ENCODE data around the gene RPTOR. TPM values are rescaled to one million over a fixed set of nuclear protein-coding genes. Genes with fewer than 3 reads are reported as not detected.
A peak's percentile ranks its signal among the peaks of the same experiment; 100 is the strongest.

The RPTOR gene
- polyA plus RNA-seq, 1 donor (not counting 4 experiments of a cell fraction or from before 2014, with no cell fraction given) = 4.0 TPM

DNA sequence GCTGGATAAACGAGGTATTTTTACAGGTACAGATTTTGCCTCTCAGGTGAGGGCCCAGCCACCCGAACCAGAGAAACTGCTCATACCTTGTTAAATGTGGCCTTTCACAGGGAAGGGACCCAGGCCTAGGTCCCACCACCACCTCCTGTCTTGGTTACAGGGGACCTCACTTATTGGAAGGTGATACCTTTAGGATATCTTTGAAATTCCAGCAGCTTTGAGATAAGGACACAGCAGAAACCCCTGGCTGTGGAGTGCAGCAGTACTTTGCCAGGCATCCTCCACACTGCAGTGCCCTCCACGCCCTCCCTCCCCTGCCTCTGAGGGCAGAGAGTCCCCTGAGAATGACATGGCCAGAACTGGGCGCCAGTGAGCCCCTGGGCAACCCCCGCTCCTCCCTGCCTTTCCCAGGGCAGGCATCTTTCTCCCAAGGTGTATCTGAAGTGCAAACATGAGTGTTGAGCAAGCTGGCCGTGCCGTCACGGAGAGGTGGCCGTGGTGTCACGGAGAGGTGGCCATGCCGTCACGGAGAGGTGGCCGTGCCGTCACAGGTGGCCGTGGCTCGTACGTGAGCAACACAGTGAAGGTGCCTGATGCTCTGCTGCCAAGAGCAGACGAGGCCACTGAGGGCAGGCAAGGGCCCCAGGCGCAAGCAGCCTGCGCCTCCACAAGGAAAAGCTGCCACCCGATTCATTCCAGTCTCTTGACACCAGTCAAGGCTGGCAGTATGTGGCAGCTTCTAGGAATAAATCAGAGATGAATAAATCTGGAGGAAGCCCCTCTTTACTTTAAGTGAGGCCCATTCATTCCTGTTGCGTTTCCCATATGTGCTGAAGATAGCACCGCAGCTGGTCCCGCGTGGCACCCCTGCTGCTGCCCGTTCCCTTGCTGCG is 312.5 kb downstream of the RPTOR start:
- Histone ChIP-seq H3K9ac (ENCODE audit: control insufficient read depth, extremely low read depth, insufficient read depth, low read length) (peak overlapping the region; percentile 91), H2AFZ (ENCODE audit: control insufficient read depth, low read length) (no peak overlapping the region)
- FAIRE-seq = no peak

DNA sequence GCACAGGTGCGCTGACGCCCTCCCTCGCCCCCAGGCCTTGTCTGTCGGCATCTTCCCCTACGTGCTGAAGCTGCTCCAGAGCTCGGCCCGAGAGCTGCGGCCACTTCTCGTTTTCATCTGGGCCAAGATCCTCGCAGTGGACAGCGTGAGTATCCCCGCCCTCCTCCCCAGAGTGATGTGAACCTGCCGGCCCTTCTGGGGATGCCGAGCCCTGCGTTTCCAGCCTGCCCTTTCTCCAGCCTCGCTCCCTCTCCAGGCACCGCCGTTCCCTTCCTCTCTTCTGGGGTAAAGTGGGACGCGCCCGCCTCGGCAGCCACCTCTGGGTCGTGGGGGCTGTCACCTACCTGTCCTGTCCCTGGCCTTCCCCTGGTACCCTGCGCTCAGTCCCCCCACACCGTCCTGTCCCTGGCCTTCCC is 313.1 kb downstream of the RPTOR start:
- H2AFZ ChIP-seq (ENCODE audit: control insufficient read depth, low read length) = no peak overlapping the region
- H3K9ac ChIP-seq (ENCODE audit: control insufficient read depth, extremely low read depth, insufficient read depth, low read length) = peak overlapping the region; percentile 91
- no peaks in the 10 kb centered on the region for H3K9me1 ChIP-seq (ENCODE audit: control insufficient read depth, extremely low read depth, insufficient read depth, low read length)
- dilution Hi-C loops (cut with MboI; ENCODE audit: extremely low pct_ligation_motif_present, low sequenced_read_pairs) = no loop called here
- H3K27me3 ChIP-seq (ENCODE audit: control insufficient read depth, extremely low read depth, insufficient read depth, low read length) = no peaks in the 10 kb centered on the region
- peak overlapping the region; percentile 99 for H3K27ac ChIP-seq (ENCODE audit: control insufficient read depth, insufficient read depth, low read length)
- no peaks in the 10 kb centered on the region for H3K9me3 ChIP-seq (ENCODE audit: control insufficient read depth, low read depth, low read length)
- no peaks in the 10 kb centered on the region for H3K79me2 ChIP-seq (ENCODE audit: control insufficient read depth, insufficient read depth, low read length)
- H3K4me1 ChIP-seq (ENCODE audit: control insufficient read depth, extremely low read depth, insufficient read depth, low read length) = peaks cover 55% of the 10 kb centered on the region
- H3K4me2 ChIP-seq (ENCODE audit: control insufficient read depth, extremely low read depth, insufficient read depth, low read depth, low read length) = no peak overlapping the region
- no peak for DNase-seq (ENCODE audit: low read depth, low spot score)
- no peak for TF ChIP-seq EZH2 (IDR thresholded peaks at IDR 0.05; ENCODE audit: low read length)
- TF ChIP-seq, protein P1, sequence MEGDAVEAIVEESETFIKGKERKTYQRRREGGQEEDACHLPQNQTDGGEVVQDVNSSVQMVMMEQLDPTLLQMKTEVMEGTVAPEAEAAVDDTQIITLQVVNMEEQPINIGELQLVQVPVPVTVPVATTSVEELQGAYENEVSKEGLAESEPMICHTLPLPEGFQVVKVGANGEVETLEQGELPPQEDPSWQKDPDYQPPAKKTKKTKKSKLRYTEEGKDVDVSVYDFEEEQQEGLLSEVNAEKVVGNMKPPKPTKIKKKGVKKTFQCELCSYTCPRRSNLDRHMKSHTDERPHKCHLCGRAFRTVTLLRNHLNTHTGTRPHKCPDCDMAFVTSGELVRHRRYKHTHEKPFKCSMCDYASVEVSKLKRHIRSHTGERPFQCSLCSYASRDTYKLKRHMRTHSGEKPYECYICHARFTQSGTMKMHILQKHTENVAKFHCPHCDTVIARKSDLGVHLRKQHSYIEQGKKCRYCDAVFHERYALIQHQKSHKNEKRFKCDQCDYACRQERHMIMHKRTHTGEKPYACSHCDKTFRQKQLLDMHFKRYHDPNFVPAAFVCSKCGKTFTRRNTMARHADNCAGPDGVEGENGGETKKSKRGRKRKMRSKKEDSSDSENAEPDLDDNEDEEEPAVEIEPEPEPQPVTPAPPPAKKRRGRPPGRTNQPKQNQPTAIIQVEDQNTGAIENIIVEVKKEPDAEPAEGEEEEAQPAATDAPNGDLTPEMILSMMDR (optimal IDR thresholded peaks at IDR 0.05 in 1 of 3, IDR thresholded peaks at IDR 0.05 in 1 of 3, conservative IDR thresholded peaks at IDR 0.05 in 1 of 3; ENCODE audit: extremely low read depth in 1 of 3, insufficient read depth in 2 of 3, low read length in 3 of 3) = no peak
- FAIRE-seq = no peak
- H3K4me3 ChIP-seq (ENCODE audit: control insufficient read depth in 2 of 3, extremely low read depth in 1 of 3, insufficient read depth in 2 of 3, low read depth in 1 of 3, low read length in 3 of 3) = no peak overlapping the region
- H3K36me3 ChIP-seq (ENCODE audit: control insufficient read depth in 2 of 2, extremely low read depth in 1 of 2, insufficient read depth in 2 of 2, low read length in 2 of 2) = peaks cover 1 to 17% of the 10 kb centered on the region in 2 experiments
- H4K20me1 ChIP-seq (ENCODE audit: control insufficient read depth, extremely low read depth, insufficient read depth, low read length) = no peaks in the 10 kb centered on the region

More for the DNA sequence above, 312.5 kb downstream of the RPTOR start:
- H3K27ac ChIP-seq (ENCODE audit: control insufficient read depth, insufficient read depth, low read length) = peak overlapping the region; percentile 99
- TF ChIP-seq, protein P1 (optimal IDR thresholded peaks at IDR 0.05 in 1 of 3, IDR thresholded peaks at IDR 0.05 in 1 of 3, conservative IDR thresholded peaks at IDR 0.05 in 1 of 3; ENCODE audit: extremely low read depth in 1 of 3, insufficient read depth in 2 of 3, low read length in 3 of 3) = no peak
- TF ChIP-seq EZH2 (IDR thresholded peaks at IDR 0.05; ENCODE audit: low read length) = no peak
- DNase-seq (ENCODE audit: low read depth, low spot score) = no peak
- H3K4me1 ChIP-seq (ENCODE audit: control insufficient read depth, extremely low read depth, insufficient read depth, low read length) = peaks cover 51% of the 10 kb centered on the region
- no peaks in the 10 kb centered on the region for H3K9me1 ChIP-seq (ENCODE audit: control insufficient read depth, extremely low read depth, insufficient read depth, low read length)
- no peaks in the 10 kb centered on the region for H4K20me1 ChIP-seq (ENCODE audit: control insufficient read depth, extremely low read depth, insufficient read depth, low read length)
- H3K79me2 ChIP-seq (ENCODE audit: control insufficient read depth, insufficient read depth, low read length) = no peaks in the 10 kb centered on the region
- H3K4me2 ChIP-seq (ENCODE audit: control insufficient read depth, extremely low read depth, insufficient read depth, low read depth, low read length) = peak overlapping the region; percentile 70
- dilution Hi-C loops (cut with MboI; ENCODE audit: extremely low pct_ligation_motif_present, low sequenced_read_pairs) = no loop called here
- no peaks in the 10 kb centered on the region for H3K9me3 ChIP-seq (ENCODE audit: control insufficient read depth, low read depth, low read length)
- no peaks in the 10 kb centered on the region for H3K27me3 ChIP-seq (ENCODE audit: control insufficient read depth, extremely low read depth, insufficient read depth, low read length)
- H3K4me3 ChIP-seq (ENCODE audit: control insufficient read depth in 2 of 3, extremely low read depth in 1 of 3, insufficient read depth in 2 of 3, low read depth in 1 of 3, low read length in 3 of 3) = no peak overlapping the region
- H3K36me3 ChIP-seq (ENCODE audit: control insufficient read depth in 2 of 2, extremely low read depth in 1 of 2, insufficient read depth in 2 of 2, low read length in 2 of 2) = peaks cover 1 to 17% of the 10 kb centered on the region in 2 experiments

Data from keratinocyte (primary cell).